GM19372 (cell line): ENCODE data around the gene PTDSS2.

Experiments
- ATAC-seq: cut with Tn5 transposase; IDR thresholded peaks from one replicate; pipeline ENCODE4 v1.9.1; 2021; ENCODE audit warnings: mild to moderate bottlenecking, low read depth, moderate library complexity; ENCODE audit not compliant: unreplicated experiment

PTDSS2 gene

DNA sequence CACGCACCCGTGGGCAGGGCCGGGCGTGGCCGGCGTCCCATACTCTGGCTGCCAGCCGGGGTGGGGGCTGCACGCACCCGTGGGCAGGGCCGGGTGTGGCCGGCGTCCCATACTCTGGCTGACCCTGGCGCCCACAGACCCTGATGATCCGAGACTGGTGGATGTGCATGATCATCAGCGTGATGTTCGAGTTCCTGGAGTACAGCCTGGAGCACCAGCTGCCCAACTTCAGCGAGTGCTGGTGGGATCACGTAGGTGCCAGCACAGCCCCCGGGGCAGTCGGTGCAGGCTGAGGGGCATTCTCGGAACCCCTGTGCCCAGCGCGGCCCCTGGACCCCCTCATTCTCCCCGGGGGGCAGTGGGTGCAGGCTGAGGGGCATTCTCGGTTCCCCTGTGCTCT, 38.0 kb downstream of the PTDSS2 start:
- no peak for ATAC-seq

GRCh38 chr11:488579-488978, 38.5 kb downstream of the PTDSS2 start:
- no peak for ATAC-seq

GRCh38 chr11:488992-489391, 38.9 kb downstream of the PTDSS2 start:
- ATAC-seq: no peak

DNA sequence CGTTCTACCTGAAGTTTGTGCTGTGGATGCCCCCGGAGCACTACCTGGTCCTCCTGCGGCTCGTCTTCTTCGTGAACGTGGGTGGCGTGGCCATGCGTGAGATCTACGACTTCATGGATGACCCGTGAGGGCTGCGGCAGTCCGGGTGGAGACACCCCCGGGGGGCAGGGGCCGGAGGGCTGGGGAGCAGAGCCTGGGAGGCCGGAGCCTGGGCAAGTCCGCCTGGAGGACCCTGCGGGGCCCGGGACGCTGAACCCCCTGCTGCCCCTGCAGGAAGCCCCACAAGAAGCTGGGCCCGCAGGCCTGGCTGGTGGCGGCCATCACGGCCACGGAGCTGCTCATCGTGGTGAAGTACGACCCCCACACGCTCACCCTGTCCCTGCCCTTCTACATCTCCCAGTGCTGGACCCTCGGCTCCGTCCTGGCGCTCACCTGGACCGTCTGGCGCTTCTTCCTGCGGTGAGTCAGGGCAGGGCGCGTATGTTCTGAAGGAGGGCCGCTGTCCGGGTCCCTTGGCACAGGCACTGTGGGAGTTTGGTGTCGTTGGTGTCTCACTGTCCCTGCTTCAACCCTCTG, 39.6 kb downstream of the PTDSS2 start:
- ATAC-seq: no peak

DNA sequence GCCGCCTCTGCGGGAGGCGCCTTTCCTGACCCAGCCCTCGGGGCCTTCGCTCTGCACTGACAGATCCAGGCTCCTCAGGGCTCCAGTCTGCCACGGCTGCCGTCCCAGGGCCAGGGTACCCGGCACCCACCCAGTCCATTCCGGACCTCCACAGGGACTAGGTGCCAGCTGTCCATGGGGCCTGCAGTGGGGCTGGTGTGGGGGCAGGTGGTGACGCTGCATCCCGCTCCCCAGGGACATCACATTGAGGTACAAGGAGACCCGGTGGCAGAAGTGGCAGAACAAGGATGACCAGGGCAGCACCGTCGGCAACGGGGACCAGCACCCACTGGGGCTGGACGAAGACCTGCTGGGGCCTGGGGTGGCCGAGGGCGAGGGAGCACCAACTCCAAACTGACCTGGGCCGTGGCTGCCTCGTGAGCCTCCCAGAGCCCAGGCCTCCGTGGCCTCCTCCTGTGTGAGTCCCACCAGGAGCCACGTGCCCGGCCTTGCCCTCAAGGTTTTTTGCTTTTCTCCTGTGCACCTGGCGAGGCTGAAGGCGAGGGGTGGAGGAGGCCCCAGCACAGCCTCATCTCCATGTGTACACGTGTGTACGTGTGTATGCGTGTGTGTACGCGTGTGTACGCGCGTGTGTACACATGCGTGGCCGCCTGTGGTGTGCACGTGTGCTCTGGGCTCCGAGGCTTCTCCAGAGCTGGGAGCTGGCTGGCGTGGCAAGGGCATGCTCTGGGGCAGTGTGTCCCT, 40.3 kb downstream of the PTDSS2 start:
- ATAC-seq: no peak

DNA sequence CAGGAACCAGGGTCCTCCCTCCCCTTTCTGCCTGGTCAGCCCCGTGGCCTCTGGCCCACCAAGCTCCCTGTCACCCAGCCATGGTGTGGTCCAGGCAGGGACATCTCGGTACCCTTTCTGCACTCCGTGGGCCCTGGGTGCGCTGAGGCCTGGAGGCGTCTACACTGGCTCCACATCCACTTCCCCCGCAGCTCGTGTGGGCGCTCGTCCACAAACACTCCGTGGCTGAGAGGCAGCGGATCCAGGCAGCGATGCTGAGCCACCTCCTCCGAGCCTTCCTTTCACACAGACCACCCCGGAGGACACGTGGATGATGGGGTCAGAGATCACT, 40.8 kb downstream of the PTDSS2 start:
- ATAC-seq: no peak

DNA sequence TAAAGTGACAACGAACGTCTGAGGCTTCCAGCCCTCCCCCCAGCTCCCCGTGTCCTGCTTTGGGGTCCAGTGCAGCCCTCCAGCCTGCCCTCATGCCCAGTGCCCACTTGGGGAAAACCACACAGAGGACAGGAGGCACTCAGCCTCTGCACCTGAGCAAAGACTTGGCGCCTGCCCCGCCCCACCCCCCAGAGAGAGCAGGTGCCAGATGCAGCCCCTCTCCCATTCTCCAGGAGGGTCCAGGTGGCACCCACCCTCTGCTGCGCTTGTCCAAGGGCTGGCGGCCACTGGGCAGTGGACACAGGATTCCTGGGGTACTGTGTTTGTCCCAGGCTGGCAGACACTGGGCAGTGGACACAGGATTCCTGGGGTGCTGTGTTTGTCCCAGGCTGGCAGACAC, 41.3 kb downstream of the PTDSS2 start:
- no peak for ATAC-seq

DNA sequence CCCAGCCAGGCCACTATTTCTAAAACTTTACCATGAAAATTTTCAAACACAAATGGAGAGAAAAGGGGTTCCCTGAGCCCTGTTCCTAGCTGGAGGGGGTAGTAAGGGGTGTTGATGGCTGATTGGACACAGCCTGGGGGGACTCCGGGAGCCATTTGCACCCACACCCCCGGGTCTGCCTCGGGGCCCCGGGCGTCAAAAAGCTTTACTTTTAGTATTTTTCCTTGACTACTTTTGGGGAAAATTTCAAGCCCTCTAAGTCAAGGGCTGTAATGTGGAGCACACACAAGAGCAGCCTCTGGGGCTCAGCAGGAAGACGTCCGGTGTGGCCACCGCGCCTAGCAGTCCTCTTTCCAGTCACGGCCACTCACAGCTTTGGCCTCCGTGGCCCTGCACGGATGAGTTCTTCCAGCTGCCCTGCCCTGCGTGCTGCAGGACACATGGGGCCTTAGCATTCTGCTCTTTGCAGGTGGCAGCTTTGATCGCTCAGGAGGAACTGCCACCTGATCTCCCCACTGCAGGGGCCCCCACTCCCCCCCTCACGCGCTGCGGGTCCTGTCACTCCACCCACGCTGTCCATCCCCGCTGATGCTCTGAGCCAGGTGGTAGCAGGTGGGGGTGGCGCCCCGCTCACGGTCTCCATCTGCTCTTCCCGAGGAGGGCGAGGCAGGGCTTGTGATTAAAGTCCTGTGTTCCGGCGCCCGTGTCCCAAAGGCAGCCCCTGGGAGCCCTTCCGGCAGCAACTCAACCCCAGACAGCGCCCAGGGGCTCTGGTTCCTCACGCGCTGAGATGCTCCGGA, 42.5 kb downstream of the PTDSS2 start:
- ATAC-seq: no peak

- no peak for ATAC-seq
These were observed 44.9 kb downstream of the PTDSS2 start for GRCh38 chr11:494761-495536.

DNA sequence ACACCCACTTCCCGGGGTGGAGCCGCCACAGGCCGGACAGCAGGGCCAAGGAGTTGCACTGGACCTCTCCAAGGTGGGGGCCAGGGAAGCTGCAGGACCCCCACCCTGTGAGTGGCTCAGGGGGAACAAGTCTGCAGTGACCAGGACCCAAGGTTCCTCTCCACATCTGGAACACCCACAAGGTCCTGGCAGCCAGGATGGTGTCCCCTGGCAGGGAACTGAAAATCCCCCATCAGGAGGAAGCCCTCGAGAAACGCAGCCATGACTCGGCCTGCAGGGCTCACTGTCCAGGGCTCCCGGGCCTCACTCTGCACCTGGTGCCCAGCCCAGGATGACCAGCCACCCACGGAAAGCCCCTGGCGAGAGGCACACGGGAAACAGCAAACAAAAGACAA, 45.5 kb downstream of the PTDSS2 start:
- no peak for ATAC-seq

GRCh38 chr11:496834-497564, 46.9 kb downstream of the PTDSS2 start:
- no peak for ATAC-seq

DNA sequence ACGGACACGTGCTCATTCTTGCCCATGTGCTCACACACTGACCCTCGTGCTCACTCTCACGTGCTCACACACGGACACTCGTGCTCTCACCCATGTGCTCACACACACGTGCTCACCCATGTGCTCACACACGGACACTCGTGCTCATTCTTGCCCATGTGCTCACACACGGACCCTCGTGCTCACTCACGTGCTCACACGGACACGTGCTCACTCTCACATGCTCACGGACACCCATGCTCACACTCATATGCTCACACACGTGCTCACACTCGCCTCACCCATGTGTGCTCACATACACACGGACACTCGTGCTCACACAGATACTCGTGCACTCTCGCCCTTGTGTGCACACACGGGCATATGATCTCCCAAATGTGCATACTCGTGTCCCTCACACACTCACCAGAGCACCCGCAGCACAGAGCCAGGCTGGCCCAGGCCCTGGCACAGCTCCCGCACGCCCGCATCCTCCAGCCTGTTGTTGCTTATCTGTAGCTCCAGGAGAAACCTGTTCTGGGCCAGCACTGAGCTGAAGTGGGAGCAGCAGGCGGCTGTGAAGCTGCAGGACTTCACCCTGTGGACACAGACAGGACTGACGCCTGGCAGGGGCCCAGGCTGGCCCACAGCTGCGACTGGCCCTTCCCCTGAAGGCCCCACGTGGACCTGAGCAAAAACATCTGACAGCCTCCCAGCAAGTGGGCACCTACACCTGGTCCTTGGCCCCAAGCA, 47.7 kb downstream of the PTDSS2 start:
- ATAC-seq: no peak

DNA sequence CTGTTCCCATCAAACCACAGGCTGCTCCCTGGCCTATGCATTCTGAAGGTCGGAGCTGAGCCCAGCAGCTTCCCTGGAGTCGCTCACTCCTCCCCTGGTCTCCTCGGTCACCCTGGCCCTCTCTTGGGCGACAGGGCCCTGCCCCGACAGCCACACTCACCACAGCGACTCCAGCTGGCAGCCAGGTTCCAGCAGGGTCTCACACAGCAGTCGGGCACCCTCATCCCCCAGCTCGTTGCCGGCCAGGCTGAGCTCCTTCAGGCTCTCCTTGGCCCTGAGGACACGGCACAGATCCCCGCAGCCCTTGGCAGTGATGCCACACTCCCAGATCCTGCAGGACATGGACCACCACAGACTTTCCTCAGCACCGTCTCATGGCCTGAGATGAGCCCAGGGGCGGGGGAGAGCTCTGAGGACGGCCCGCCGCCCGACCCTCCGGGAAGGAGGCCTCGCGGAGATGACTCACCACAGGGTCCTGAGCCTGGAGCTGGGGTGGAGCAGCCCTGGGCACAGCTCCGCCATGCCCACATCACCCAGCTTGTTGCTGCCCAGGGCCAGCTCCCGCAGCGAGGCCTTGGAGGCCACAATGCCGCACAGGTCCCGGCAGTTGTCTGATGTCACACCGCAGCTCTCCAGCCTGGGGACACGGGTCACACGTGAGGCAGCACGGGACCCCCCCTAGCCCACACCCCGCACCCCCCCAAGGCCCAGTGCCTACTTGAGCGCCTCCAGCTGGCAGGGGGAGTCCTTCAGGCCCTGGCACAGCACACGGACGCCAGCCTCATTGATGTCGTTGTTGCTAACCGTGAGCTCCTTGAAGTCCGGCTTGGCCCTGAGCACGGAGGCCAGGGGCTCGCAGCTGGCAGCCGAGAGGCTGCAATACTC, 48.5 kb downstream of the PTDSS2 start:
- ATAC-seq: no peak

GRCh38 chr11:499201-500076, 49.4 kb downstream of the PTDSS2 start:
- ATAC-seq: no peak

DNA sequence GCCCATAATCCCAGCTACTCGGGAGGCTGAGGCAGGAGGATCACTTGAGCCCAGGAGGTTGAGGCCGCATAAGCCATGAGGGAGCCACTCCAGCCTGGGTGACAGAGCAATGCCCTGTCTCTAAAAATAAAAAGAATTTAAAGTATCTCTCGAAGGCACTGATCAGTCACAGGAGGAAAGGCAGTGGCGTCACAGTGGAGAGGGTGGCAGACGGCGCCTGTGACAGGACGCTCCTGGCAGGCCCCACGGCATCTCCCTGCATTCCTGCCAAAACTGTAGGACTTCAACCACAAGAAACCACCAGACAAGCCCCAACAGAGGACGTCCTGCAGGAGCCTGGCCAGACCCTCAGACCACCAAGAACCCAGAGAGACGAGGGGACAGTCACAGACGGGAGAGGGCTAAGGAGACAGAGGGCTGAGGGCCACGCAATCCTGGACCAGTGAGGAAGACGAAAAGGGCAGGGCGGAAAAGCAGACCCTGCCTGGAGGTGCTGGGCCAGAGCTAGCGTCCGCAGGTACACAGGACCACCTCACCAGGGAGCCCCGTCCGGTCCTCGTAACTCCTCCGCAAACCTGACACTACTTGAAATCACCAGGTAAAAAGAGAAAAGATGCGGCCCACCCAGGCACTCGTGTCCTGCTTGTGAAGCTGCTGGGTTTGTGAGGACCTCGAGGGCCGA, 51.1 kb downstream of the PTDSS2 start:
- ATAC-seq: no peak

DNA sequence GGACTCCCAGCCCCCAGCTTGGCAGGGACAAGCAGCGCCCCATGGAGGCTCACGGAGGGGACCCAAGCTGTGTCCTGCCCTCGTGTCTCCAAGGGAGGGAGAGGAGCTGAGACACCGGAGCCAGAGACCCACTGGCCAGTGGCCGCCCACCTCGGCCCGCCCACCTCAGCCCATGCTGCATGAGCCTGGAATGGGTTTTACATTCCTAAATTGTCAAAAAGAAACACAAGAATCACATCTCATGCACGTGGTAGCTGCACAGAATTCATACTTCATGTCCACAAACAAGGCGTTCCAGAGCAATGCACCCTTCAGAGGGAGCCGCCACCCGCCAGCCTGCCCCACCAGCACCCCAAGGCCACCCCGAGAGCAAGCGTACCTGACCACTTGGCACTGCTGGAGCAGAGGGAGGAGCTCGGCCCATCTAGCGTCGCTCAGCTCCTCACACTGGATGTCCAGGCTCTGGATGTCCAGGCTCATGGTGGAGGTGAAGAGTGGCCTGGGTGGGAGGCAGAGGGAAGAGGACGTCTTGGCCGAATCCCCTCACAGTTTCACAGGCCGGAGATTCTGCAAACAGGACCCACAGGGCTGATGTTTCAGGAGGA, 51.7 kb downstream of the PTDSS2 start:
- ATAC-seq: no peak
